Endometrial microvascular endothelial cells (primary cell): ENCODE data around the gene FAM47E. TPM values are rescaled to one million over a fixed set of nuclear protein-coding genes. Genes with fewer than 3 reads are reported as not detected.
"Not testable (repeated sequence)": the region's sequence is repeated elsewhere in the genome, so short reads cannot be mapped to it uniquely, and the experiment has no call there.

ENCODE experiments used
- in situ Hi-C: cut with HindIII; loops from 2 replicates; pipeline ENCODE4 v1.10.0; 2017; ENCODE audit warnings: low sequenced_read_pairs, low pct_unique_long_range_greater_than_20kb; ENCODE audit errors: inconsistent ontology term
- total RNA-seq: library from RNA; depleted of rRNA; stranded (reverse); fragments of >200 nt; gene quantifications from one replicate; pipeline ENCODE4 v1.2.3, GENCODE V29; 2015; ENCODE audit errors: inconsistent ontology term

FAM47E gene
- total RNA-seq, 1 donor from 2014 or later = not detected

GRCh38 chr4:76219299-76220055 lies 32.0 kb upstream of the FAM47E start:
- in situ Hi-C loops = no loop called here

- in situ Hi-C loops = no loop called here
Observed at GRCh38 chr4:76224171-76224570, 27.4 kb upstream of the FAM47E start.

GRCh38 chr4:76226418-76226817 lies 25.1 kb upstream of the FAM47E start:
- in situ Hi-C loops = no loop called here

GRCh38 chr4:76232681-76233080 lies 18.8 kb upstream of the FAM47E start:
- in situ Hi-C loops = no loop called here

- in situ Hi-C loops = no loop called here
Observed at GRCh38 chr4:76233083-76233482, 18.4 kb upstream of the FAM47E start.

GRCh38 chr4:76233529-76233928 lies 18.0 kb upstream of the FAM47E start:
- in situ Hi-C loops = no loop called here

GRCh38 chr4:76233967-76234678 lies 17.4 kb upstream of the FAM47E start:
- in situ Hi-C loops = no loop called here

GRCh38 chr4:76234679-76235044 lies 16.9 kb upstream of the FAM47E start:
- in situ Hi-C loops = no loop called here

GRCh38 chr4:76235407-76235806 lies 16.1 kb upstream of the FAM47E start:
- in situ Hi-C loops = no loop called here

GRCh38 chr4:76235915-76236314 lies 15.6 kb upstream of the FAM47E start:
- in situ Hi-C loops = no loop called here

- in situ Hi-C loops = no loop called here
Observed at GRCh38 chr4:76238236-76238635, 13.3 kb upstream of the FAM47E start.

GRCh38 chr4:76238701-76239100 lies 12.8 kb upstream of the FAM47E start:
- in situ Hi-C loops = no loop called here

- in situ Hi-C loops = no loop called here
Observed at GRCh38 chr4:76240236-76240635, 11.3 kb upstream of the FAM47E start.

GRCh38 chr4:76243877-76244276 lies 7.6 kb upstream of the FAM47E start:
- in situ Hi-C loops = not testable (repeated sequence)

- in situ Hi-C loops = no loop called here
Observed at GRCh38 chr4:76246025-76246424, 5.5 kb upstream of the FAM47E start.

- in situ Hi-C loops = no loop called here
Observed at GRCh38 chr4:76246852-76247251, 4.7 kb upstream of the FAM47E start.

GRCh38 chr4:76250962-76251361 lies 559 bp upstream of the FAM47E start:
- in situ Hi-C loops = no loop called here

- in situ Hi-C loops = no loop called here
Observed at GRCh38 chr4:76252271-76252653, 741 bp downstream of the FAM47E start.

GRCh38 chr4:76253511-76253910 lies 2.0 kb downstream of the FAM47E start:
- in situ Hi-C loops = no loop called here

- in situ Hi-C loops = no loop called here
Observed at GRCh38 chr4:76256032-76256431, 4.5 kb downstream of the FAM47E start.
